IPS-18a (cell line): ENCODE measurements around the gene KIFAP3.

Source experiments
- H3K27ac ChIP-seq: one replicate; pipeline ENCODE4 v1.5.1; 2013; ENCODE audit warnings: low read length
- H3K27me3 ChIP-seq: one replicate; pipeline ENCODE4 v1.6.1; 2013; ENCODE audit warnings: mild to moderate bottlenecking, low read length; ENCODE audit not compliant: control insufficient read depth, insufficient read depth
- H3K36me3 ChIP-seq: one replicate; pipeline ENCODE4 v1.6.1; 2013; ENCODE audit warnings: low read depth, low read length; ENCODE audit not compliant: control insufficient read depth
- H3K4me1 ChIP-seq: one replicate; pipeline ENCODE4 v1.6.1; 2013; ENCODE audit warnings: low read depth, low read length; ENCODE audit not compliant: control insufficient read depth
- H3K4me3 ChIP-seq: one replicate; pipeline ENCODE4 v1.5.1; 2013; ENCODE audit warnings: low read length
- H3K9ac ChIP-seq: one replicate; pipeline ENCODE4 v1.6.1; 2013; ENCODE audit warnings: mild to moderate bottlenecking, low read length, moderate library complexity
- H3K9me3 ChIP-seq: one replicate; pipeline ENCODE4 v1.6.1; 2013; ENCODE audit warnings: low read depth, low read length; ENCODE audit not compliant: control insufficient read depth

KIFAP3 gene

GRCh38 chr1:169914531-169914930 is 160.0 kb downstream of the KIFAP3 start:
- Histone ChIP-seq H3K27ac (no peak overlapping the region), H3K36me3 (no peaks in the 10 kb centered on the region), H3K27me3 (no peaks in the 10 kb centered on the region), H3K9ac (no peak overlapping the region), H3K9me3 (no peaks in the 10 kb centered on the region), H3K4me1 (no peaks in the 10 kb centered on the region), H3K4me3 (no peak overlapping the region)

GRCh38 chr1:169909499-169909898 is 165.0 kb downstream of the KIFAP3 start:
- H3K4me1 ChIP-seq = no peaks in the 10 kb centered on the region

GRCh38 chr1:169906938-169907337 is 167.6 kb downstream of the KIFAP3 start:
- H3K4me1 ChIP-seq = no peaks in the 10 kb centered on the region
- no peaks in the 10 kb centered on the region for H3K27me3 ChIP-seq
- no peak overlapping the region for H3K9ac ChIP-seq
- H3K9me3 ChIP-seq = no peaks in the 10 kb centered on the region
- H3K27ac ChIP-seq = no peak overlapping the region
- H3K4me3 ChIP-seq = no peak overlapping the region
- no peaks in the 10 kb centered on the region for H3K36me3 ChIP-seq

More at GRCh38 chr1:169909499-169909898, 165.0 kb downstream of the KIFAP3 start:
- H3K27me3 ChIP-seq = no peaks in the 10 kb centered on the region
- no peak overlapping the region for H3K27ac ChIP-seq
- no peaks in the 10 kb centered on the region for H3K36me3 ChIP-seq
- H3K4me3 ChIP-seq = no peak overlapping the region
- no peak overlapping the region for H3K9ac ChIP-seq
- no peaks in the 10 kb centered on the region for H3K9me3 ChIP-seq

GRCh38 chr1:169904834-169905233 is 169.7 kb downstream of the KIFAP3 start:
- Histone ChIP-seq H3K27me3 (no peaks in the 10 kb centered on the region), H3K9me3 (no peaks in the 10 kb centered on the region), H3K36me3 (no peaks in the 10 kb centered on the region), H3K4me1 (no peaks in the 10 kb centered on the region), H3K9ac (no peak overlapping the region), H3K27ac (no peak overlapping the region), H3K4me3 (no peak overlapping the region)

- H3K9me3 ChIP-seq = no peaks in the 10 kb centered on the region
- no peak overlapping the region for H3K9ac ChIP-seq
- no peaks in the 10 kb centered on the region for H3K36me3 ChIP-seq
- no peak overlapping the region for H3K27ac ChIP-seq
- H3K4me3 ChIP-seq = no peak overlapping the region
- no peaks in the 10 kb centered on the region for H3K27me3 ChIP-seq
- H3K4me1 ChIP-seq = no peaks in the 10 kb centered on the region
Observed at GRCh38 chr1:169902751-169903150, 171.7 kb downstream of the KIFAP3 start.

GRCh38 chr1:169901115-169901514 is 173.4 kb downstream of the KIFAP3 start:
- Histone ChIP-seq H3K27ac (no peak overlapping the region), H3K4me3 (no peak overlapping the region), H3K27me3 (no peaks in the 10 kb centered on the region), H3K4me1 (no peaks in the 10 kb centered on the region), H3K9me3 (no peaks in the 10 kb centered on the region), H3K9ac (no peak overlapping the region), H3K36me3 (no peaks in the 10 kb centered on the region)

- H3K27ac ChIP-seq = no peak overlapping the region
- H3K27me3 ChIP-seq = no peaks in the 10 kb centered on the region
- H3K4me3 ChIP-seq = no peak overlapping the region
- H3K9ac ChIP-seq = no peak overlapping the region
- H3K36me3 ChIP-seq = no peaks in the 10 kb centered on the region
- no peaks in the 10 kb centered on the region for H3K9me3 ChIP-seq
- H3K4me1 ChIP-seq = peaks cover 4% of the 10 kb centered on the region
Observed at GRCh38 chr1:169900571-169900970, 173.9 kb downstream of the KIFAP3 start.

- Histone ChIP-seq H3K9me3 (no peaks in the 10 kb centered on the region), H3K27ac (no peak overlapping the region), H3K4me3 (no peak overlapping the region), H3K27me3 (no peaks in the 10 kb centered on the region), H3K4me1 (peaks cover 8% of the 10 kb centered on the region), H3K36me3 (no peaks in the 10 kb centered on the region), H3K9ac (no peak overlapping the region)
Observed at GRCh38 chr1:169899519-169900217, 174.8 kb downstream of the KIFAP3 start.

- H3K36me3 ChIP-seq = no peaks in the 10 kb centered on the region
- H3K9ac ChIP-seq = no peak overlapping the region
- H3K4me1 ChIP-seq = peaks cover 19% of the 10 kb centered on the region
- H3K27me3 ChIP-seq = no peaks in the 10 kb centered on the region
- no peak overlapping the region for H3K27ac ChIP-seq
- no peak overlapping the region for H3K4me3 ChIP-seq
- no peaks in the 10 kb centered on the region for H3K9me3 ChIP-seq
Observed at GRCh38 chr1:169896013-169896412, 178.5 kb downstream of the KIFAP3 start.

GRCh38 chr1:169894424-169895145 is 179.9 kb downstream of the KIFAP3 start:
- no peaks in the 10 kb centered on the region for H3K36me3 ChIP-seq
- H3K4me3 ChIP-seq = peak overlapping the region; percentile 94
- H3K27me3 ChIP-seq = no peaks in the 10 kb centered on the region
- H3K27ac ChIP-seq = peak overlapping the region; percentile 38
- no peaks in the 10 kb centered on the region for H3K9me3 ChIP-seq
- H3K9ac ChIP-seq = peak overlapping the region; percentile 79
- peaks cover 25% of the 10 kb centered on the region for H3K4me1 ChIP-seq

GRCh38 chr1:169893645-169894423 is 180.7 kb downstream of the KIFAP3 start, which contains the start of gene SCYL3:
TSS of gene SCYL3 (minus strand) at chr1:169893896. CDS start at chr1:169888840, 5,056 bp downstream.
- peak within 1 kb of the TSS; percentile 79 for H3K9ac ChIP-seq
- H3K9me3 ChIP-seq = no peaks in the 10 kb centered on the region
- no peaks in the 10 kb centered on the region for H3K27me3 ChIP-seq
- peak within 1 kb of the TSS; percentile 94 for H3K4me3 ChIP-seq
- peak within 1 kb of the TSS; percentile 96 for H3K27ac ChIP-seq
- H3K36me3 ChIP-seq = no peaks in the 10 kb centered on the region
- H3K4me1 ChIP-seq = peaks cover 25% of the 10 kb centered on the region
